Mesendoderm (in vitro differentiated cells): ENCODE measurements around the gene NIPSNAP2.

Experiments used
- DNase-seq: peaks from one replicate; pipeline ENCODE4 v3.0.0; 2013
- H2AK5ac ChIP-seq: 2 replicates; pipeline ENCODE4 v1.6.1; 2013; ENCODE audit warnings: low read length, inconsistent platforms
- H2BK120ac ChIP-seq: 2 replicates; pipeline ENCODE4 v1.6.1; 2013; ENCODE audit warnings: low read depth, mild to moderate bottlenecking, low read length, moderate library complexity, mixed read lengths
- H2BK15ac ChIP-seq: replicated peaks from 2 replicates; pipeline ENCODE4 v1.6.1; 2013; ENCODE audit warnings: low read depth, mild to moderate bottlenecking, moderate library complexity
- H2BK5ac ChIP-seq: 2 replicates; pipeline ENCODE4 v1.6.1; 2013; ENCODE audit warnings: low read length, inconsistent platforms
- H3K18ac ChIP-seq: 2 replicates; pipeline ENCODE4 v1.6.1; 2013; ENCODE audit warnings: mild to moderate bottlenecking, low read length, mixed read lengths
- H3K23ac ChIP-seq: one replicate; pipeline ENCODE4 v1.6.1; 2013; ENCODE audit warnings: low read length
- H3K27ac ChIP-seq: 2 replicates; pipeline ENCODE4 v1.5.1; 2013; ENCODE audit warnings: low read depth, mild to moderate bottlenecking, inconsistent platforms, low read length, moderate library complexity
- H3K27me3 ChIP-seq: 2 replicates; pipeline ENCODE4 v1.6.1; 2013; ENCODE audit warnings: low read length, control low read depth, mild to moderate bottlenecking, inconsistent platforms; ENCODE audit not compliant: insufficient read depth, poor library complexity
- H3K36me3 ChIP-seq: 2 replicates; pipeline ENCODE4 v1.6.1; 2013; ENCODE audit warnings: low read length, inconsistent platforms; ENCODE audit not compliant: control insufficient read depth, insufficient read depth
- H3K4ac ChIP-seq: one replicate; pipeline ENCODE4 v1.6.1; 2013; ENCODE audit warnings: low read depth, mild to moderate bottlenecking, low read length, moderate library complexity
- H3K4me1 ChIP-seq: 2 replicates; pipeline ENCODE4 v1.6.1; 2013; ENCODE audit warnings: low read depth, low read length, inconsistent platforms; ENCODE audit not compliant: control insufficient read depth
- H3K4me2 ChIP-seq: 2 replicates; pipeline ENCODE4 v1.6.1; 2013; ENCODE audit warnings: low read length
- H3K4me3 ChIP-seq: 2 replicates; pipeline ENCODE4 v1.5.1; 2013; ENCODE audit warnings: mild to moderate bottlenecking, low read length
- H3K56ac ChIP-seq: one replicate; pipeline ENCODE4 v1.6.1; 2013; ENCODE audit warnings: low read length
- H3K79me1 ChIP-seq: 2 replicates; pipeline ENCODE4 v1.6.1; 2013; ENCODE audit warnings: low read length, inconsistent platforms
- H3K79me2 ChIP-seq: 2 replicates; pipeline ENCODE4 v1.6.1; 2013; ENCODE audit warnings: mild to moderate bottlenecking, low read length; ENCODE audit not compliant: control insufficient read depth, insufficient read depth
- H3K9ac ChIP-seq: 2 replicates; pipeline ENCODE4 v1.6.1; 2013; ENCODE audit warnings: low read length, inconsistent platforms
- H4K5ac ChIP-seq: one replicate; pipeline ENCODE4 v1.6.1; 2013; ENCODE audit warnings: low read length
- H4K8ac ChIP-seq: one replicate; pipeline ENCODE4 v1.6.1; 2013; ENCODE audit warnings: low read depth, mild to moderate bottlenecking, control low read depth, low read length, moderate library complexity
- WGBS: extraction: QIAGEN DNeasy Blood & Tissue Kit; methylation state at CpG from one replicate; pipeline ENCODE4 v1.1.7; 2013; ENCODE audit warnings: low lambda C conversion rate, missing lambda C conversion rate; ENCODE audit not compliant: insufficient coverage; ENCODE audit errors: extremely low coverage; 5-methylcytosine and 5-hydroxymethylcytosine counted together

The NIPSNAP2 gene

DNA sequence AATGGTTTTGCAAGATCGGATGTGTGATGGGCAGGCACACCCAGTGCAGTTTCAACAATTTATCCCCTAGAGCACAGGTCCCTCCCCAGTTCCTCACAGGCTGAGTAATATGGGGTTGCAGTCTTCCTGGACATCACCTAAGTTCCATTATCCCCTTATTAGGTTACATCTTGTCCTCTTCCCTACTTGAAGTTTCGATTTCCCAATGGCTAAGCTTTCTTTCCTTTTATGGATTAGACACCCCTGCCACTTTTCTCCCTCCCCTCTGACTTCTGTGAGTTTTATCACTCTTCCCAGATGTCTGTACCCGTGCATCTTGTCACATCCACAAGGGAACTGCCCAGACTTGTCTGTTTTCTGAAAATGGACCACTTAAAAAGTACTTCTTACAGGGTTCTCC, 2.4 kb upstream of the NIPSNAP2 start:
- DNase-seq: no peak
- Histone ChIP-seq H2BK120ac (no peak overlapping the region), H3K18ac (no peak overlapping the region), H3K79me2 (peaks cover 2% of the 10 kb centered on the region), H3K56ac (no peak overlapping the region), H3K4me1 (no peaks in the 10 kb centered on the region), H4K8ac (no peak overlapping the region), H2BK15ac (no peak overlapping the region), H2AK5ac (no peak overlapping the region), H4K5ac (no peak overlapping the region), H3K27ac (no peak overlapping the region), H3K4ac (no peak overlapping the region), H3K79me1 (peaks cover 4% of the 10 kb centered on the region), H3K9ac (no peak overlapping the region), H3K4me3 (no peak overlapping the region), H3K23ac (no peak overlapping the region), H3K36me3 (no peaks in the 10 kb centered on the region), H3K4me2 (no peak overlapping the region), H2BK5ac (no peak overlapping the region), H3K27me3 (no peaks in the 10 kb centered on the region)
- WGBS: no CpG with 5 or more reads among the region's 3 CpGs

DNA sequence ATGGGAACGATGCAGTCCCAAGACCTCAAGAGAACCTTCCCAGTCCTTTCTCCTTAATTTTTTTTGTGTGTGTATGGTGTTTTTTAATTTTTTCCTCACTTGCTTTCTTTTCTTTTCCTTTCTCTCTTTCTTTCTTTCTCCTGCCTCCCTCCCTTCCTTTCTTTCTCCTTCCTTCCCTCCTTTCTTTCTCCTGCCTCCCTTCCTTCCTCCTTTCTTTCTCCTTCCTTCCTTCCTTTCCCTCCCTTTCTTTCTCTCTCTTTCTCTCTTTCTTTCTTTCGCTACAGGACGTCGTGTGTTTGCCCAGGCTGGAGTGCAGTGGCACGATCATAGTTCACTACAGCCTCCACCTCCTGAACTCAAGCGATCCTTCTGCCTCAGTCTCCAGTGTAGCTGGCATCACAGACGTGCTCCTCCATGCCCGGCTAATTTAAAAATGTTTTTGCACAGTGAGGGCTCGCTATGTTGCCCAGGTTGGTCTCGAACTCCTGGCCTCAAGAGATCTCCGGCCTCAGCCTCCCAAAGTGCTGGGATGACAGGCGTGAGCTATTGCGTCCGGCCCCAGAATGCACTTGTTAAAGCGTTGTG, 709 bp upstream of the NIPSNAP2 start:
- Histone ChIP-seq H3K18ac (no peak overlapping the region), H3K4ac (no peak overlapping the region), H2BK120ac (no peak overlapping the region), H3K79me1 (peaks cover 6% of the 10 kb centered on the region), H2BK15ac (no peak overlapping the region), H3K27ac (no peak overlapping the region), H3K27me3 (no peaks in the 10 kb centered on the region), H4K8ac (no peak overlapping the region), H3K9ac (no peak overlapping the region), H2BK5ac (no peak overlapping the region), H4K5ac (no peak overlapping the region), H3K4me1 (no peaks in the 10 kb centered on the region), H2AK5ac (no peak overlapping the region), H3K4me3 (no peak overlapping the region), H3K79me2 (peaks cover 2% of the 10 kb centered on the region), H3K23ac (no peak overlapping the region), H3K4me2 (no peak overlapping the region), H3K36me3 (no peaks in the 10 kb centered on the region), H3K56ac (no peak overlapping the region)
- no CpG with 5 or more reads among the region's 15 CpGs for WGBS
- DNase-seq: no peak

DNA sequence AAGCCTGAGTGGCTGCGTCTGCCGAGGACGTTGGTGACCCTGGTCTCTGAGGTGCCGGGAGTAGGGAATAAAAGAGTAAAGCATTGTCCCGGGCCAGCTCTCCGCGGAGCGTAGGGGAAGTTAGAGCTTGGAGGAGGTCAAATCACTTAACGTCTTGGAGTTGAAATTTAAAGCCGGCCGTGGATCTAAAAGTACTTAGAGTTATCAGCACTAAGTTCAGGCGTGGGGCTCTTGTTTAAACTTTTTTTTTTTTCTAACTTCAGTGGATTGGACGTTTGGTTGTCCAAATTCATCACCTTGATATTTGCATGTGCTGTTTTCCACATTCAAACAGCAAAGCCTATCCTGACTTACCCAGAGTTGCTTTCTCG, 700 bp downstream of the NIPSNAP2 start:
- Histone ChIP-seq H2BK5ac (peak overlapping the region; percentile 45), H2BK15ac (no peak overlapping the region), H3K23ac (peak overlapping the region; percentile 24), H3K79me1 (peaks cover 12% of the 10 kb centered on the region), H4K8ac (no peak overlapping the region), H3K79me2 (peaks cover 4% of the 10 kb centered on the region), H3K4me3 (peak overlapping the region; percentile 87), H3K4me1 (no peaks in the 10 kb centered on the region), H4K5ac (no peak overlapping the region), H2BK120ac (no peak overlapping the region), H3K4ac (no peak overlapping the region), H3K56ac (peak overlapping the region; percentile 98), H3K9ac (peak overlapping the region; percentile 95), H2AK5ac (no peak overlapping the region), H3K36me3 (no peaks in the 10 kb centered on the region), H3K27me3 (no peaks in the 10 kb centered on the region), H3K27ac (peak overlapping the region; percentile 83), H3K18ac (peak overlapping the region; percentile 99), H3K4me2 (peak overlapping the region; percentile 74)
- DNase-seq: no peak
- no CpG with 5 or more reads among the region's 14 CpGs for WGBS

DNA sequence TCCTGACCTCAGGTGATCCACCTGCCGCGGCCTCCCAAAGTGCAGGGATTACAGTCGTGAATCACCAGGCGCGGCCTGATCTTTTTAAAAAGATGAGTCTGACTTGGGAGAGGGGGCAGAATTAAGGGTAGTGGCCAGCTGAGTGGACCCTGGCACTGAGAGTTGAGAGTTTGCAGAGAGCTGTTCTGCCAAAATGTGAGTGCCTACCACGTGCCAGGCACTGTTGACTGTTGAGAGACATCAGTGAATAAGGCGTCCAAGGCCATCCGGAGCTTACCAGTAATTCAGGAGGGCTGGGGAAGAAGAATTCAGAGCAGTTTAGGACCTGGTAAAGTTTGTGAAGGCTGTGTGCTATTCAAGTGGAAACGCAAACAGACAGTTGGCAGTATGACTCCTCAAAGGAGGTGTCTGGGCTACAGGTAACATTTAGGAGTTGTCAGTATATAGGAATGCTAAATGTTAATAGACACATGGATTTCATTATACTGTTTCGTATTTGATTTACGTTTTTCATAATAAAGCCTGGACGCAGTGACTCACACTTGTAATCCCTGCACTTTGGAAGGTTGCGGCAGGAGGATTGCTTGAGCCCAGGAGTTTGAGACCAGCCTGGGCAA, 1.5 kb downstream of the NIPSNAP2 start:
- Histone ChIP-seq H3K79me1 (peaks cover 12% of the 10 kb centered on the region), H3K27ac (no peak overlapping the region), H3K4me1 (no peaks in the 10 kb centered on the region), H2BK15ac (no peak overlapping the region), H3K4me3 (no peak overlapping the region), H3K36me3 (no peaks in the 10 kb centered on the region), H3K56ac (no peak overlapping the region), H3K18ac (no peak overlapping the region), H3K79me2 (peaks cover 4% of the 10 kb centered on the region), H3K27me3 (no peaks in the 10 kb centered on the region), H3K23ac (no peak overlapping the region), H4K5ac (no peak overlapping the region), H4K8ac (no peak overlapping the region), H2BK120ac (no peak overlapping the region), H3K9ac (no peak overlapping the region), H2AK5ac (no peak overlapping the region), H3K4me2 (no peak overlapping the region), H3K4ac (no peak overlapping the region), H2BK5ac (no peak overlapping the region)
- DNase-seq: no peak
- WGBS: no CpG with 5 or more reads among the region's 13 CpGs

DNA sequence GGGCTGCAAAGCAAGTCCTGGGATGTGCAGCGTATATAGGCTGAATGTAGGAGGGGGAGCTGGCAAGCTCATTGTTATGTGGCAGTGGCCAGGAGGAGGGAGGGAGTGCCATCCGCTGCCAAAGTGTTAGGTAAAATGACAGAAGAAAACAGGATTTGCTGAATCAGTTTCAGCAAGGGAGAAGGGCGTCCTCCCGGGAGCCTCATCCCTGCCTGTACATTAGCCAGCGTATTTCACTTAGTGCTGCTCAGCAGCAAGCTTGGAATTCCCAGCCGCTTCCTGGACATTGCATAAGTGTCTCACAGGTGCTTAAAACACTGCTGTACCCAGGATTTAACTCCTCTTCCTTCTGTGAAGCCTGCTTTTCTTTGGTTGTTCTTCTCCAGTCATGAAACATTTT, 2.5 kb downstream of the NIPSNAP2 start:
- H3K79me1 ChIP-seq: peaks cover 17% of the 10 kb centered on the region
- H3K4me3 ChIP-seq: no peak overlapping the region
- H2BK15ac ChIP-seq: no peak overlapping the region
- WGBS: no CpG with 5 or more reads among the region's 6 CpGs
- peak; percentile 11 for DNase-seq
- no peak overlapping the region for H2BK5ac ChIP-seq
- H3K23ac ChIP-seq: no peak overlapping the region
- peaks cover 7% of the 10 kb centered on the region for H3K79me2 ChIP-seq
- H3K18ac ChIP-seq: no peak overlapping the region
- H2BK120ac ChIP-seq: no peak overlapping the region
- no peak overlapping the region for H3K56ac ChIP-seq
- no peaks in the 10 kb centered on the region for H3K4me1 ChIP-seq
- H3K9ac ChIP-seq: no peak overlapping the region
- H3K27me3 ChIP-seq: no peaks in the 10 kb centered on the region
- no peak overlapping the region for H4K8ac ChIP-seq
- no peak overlapping the region for H3K27ac ChIP-seq
- H2AK5ac ChIP-seq: no peak overlapping the region
- no peak overlapping the region for H3K4ac ChIP-seq
- H3K36me3 ChIP-seq: no peaks in the 10 kb centered on the region
- H4K5ac ChIP-seq: no peak overlapping the region
- H3K4me2 ChIP-seq: no peak overlapping the region

DNA sequence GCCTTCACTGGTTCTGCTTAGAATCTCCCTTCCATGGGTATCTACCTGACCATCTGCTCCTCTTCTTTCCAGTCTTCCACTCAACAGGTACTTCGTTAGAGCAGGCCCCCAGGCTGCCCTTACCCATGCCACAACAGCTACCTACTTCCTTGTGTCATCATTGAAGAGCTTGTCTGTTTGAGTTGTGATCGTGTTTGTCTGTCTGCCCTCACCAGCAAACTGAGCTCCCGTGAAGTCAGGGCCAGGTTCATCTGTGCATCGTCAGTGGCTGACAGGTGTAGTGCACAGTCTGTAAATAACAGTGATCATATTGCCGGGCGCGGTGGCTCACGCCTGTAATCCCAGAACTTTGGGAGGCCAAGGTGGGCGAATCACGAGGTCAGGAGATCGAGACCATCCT, 5.0 kb downstream of the NIPSNAP2 start:
- Histone ChIP-seq H3K36me3 (no peaks in the 10 kb centered on the region), H2BK5ac (no peak overlapping the region), H3K27ac (no peak overlapping the region), H3K79me1 (peaks cover 17% of the 10 kb centered on the region), H2AK5ac (no peak overlapping the region), H3K27me3 (no peaks in the 10 kb centered on the region), H3K23ac (no peak overlapping the region), H3K56ac (no peak overlapping the region), H4K8ac (no peak overlapping the region), H3K4ac (no peak overlapping the region), H2BK120ac (no peak overlapping the region), H3K9ac (no peak overlapping the region), H3K4me1 (no peaks in the 10 kb centered on the region), H3K79me2 (peaks cover 7% of the 10 kb centered on the region), H3K18ac (no peak overlapping the region), H2BK15ac (no peak overlapping the region), H3K4me3 (no peak overlapping the region), H3K4me2 (no peak overlapping the region), H4K5ac (no peak overlapping the region)
- WGBS: no CpG with 5 or more reads among the region's 11 CpGs
- no peak for DNase-seq
